Measurements from ENCODE around the gene HPRT1.

HPRT1 gene

GRCh38 chrX:134478374-134478773 lies 18.4 kb downstream of the HPRT1 start:
- DNase-seq, result no peak

- DNase-seq, result no peak
Measured at GRCh38 chrX:134480061-134480460, 20.1 kb downstream of the HPRT1 start.

GRCh38 chrX:134481339-134481738 lies 21.4 kb downstream of the HPRT1 start:
- DNase-seq, result no peak

- no peak for DNase-seq
Measured at GRCh38 chrX:134482371-134482770, 22.4 kb downstream of the HPRT1 start.

GRCh38 chrX:134484039-134484438 lies 24.1 kb downstream of the HPRT1 start:
- DNase-seq, result peak in 1 of 2 donors; percentile 52

- no peak for DNase-seq
Measured at GRCh38 chrX:134501941-134502340, 42.0 kb downstream of the HPRT1 start.

GRCh38 chrX:134502686-134503085 lies 42.7 kb downstream of the HPRT1 start:
- no peak for DNase-seq

GRCh38 chrX:134512566-134512965 lies 52.6 kb downstream of the HPRT1 start:
- no peak for DNase-seq

GRCh38 chrX:134513091-134513490 lies 53.1 kb downstream of the HPRT1 start:
- DNase-seq, result no peak

- peak in 1 of 2 donors; percentile 2 for DNase-seq
Measured at GRCh38 chrX:134520860-134521390, 61.0 kb downstream of the HPRT1 start.

- no peak for DNase-seq
Measured at GRCh38 chrX:134524181-134524580, 64.2 kb downstream of the HPRT1 start.

GRCh38 chrX:134525086-134525792 lies 65.3 kb downstream of the HPRT1 start:
- no peak for DNase-seq

- no peak for DNase-seq
Measured at GRCh38 chrX:134526399-134526798, 66.4 kb downstream of the HPRT1 start.

- DNase-seq, result no peak
Measured at GRCh38 chrX:134528960-134529359, 69.0 kb downstream of the HPRT1 start.

GRCh38 chrX:134529481-134529880 lies 69.5 kb downstream of the HPRT1 start:
- no peak for DNase-seq

GRCh38 chrX:134530845-134531244 lies 70.9 kb downstream of the HPRT1 start:
- DNase-seq, result no peak

GRCh38 chrX:134533352-134533751 lies 73.4 kb downstream of the HPRT1 start:
- no peak for DNase-seq

- DNase-seq, result no peak
Measured at GRCh38 chrX:134533952-134534351, 74.0 kb downstream of the HPRT1 start.

- no peak for DNase-seq
Measured at GRCh38 chrX:134537179-134537955, 77.4 kb downstream of the HPRT1 start.

- no peak for DNase-seq
Measured at GRCh38 chrX:134538316-134538715, 78.4 kb downstream of the HPRT1 start.

GRCh38 chrX:134541906-134542305 lies 81.9 kb downstream of the HPRT1 start:
- no peak for DNase-seq

- no peak for DNase-seq
Measured at GRCh38 chrX:134542485-134542884, 82.5 kb downstream of the HPRT1 start.

- no peak for DNase-seq
Measured at GRCh38 chrX:134543288-134543687, 83.3 kb downstream of the HPRT1 start.

- DNase-seq, result no peak
Measured at GRCh38 chrX:134544135-134544512, 84.2 kb downstream of the HPRT1 start.

All from CD4-positive, alpha-beta T cell treated with Interleukin-1 beta for 1 hour (primary cell).